Measurements from ENCODE around the gene GOLGA7B.

Gene GOLGA7B

GRCh38 chr10:97905276-97905675, 55.6 kb downstream of the GOLGA7B start:
- peaks cover 18% of the 10 kb centered on the region for H3K27me3 Mint-ChIP-seq
- no peak for DNase-seq
- H3K36me3 Mint-ChIP-seq (ENCODE audit: low read depth): no peaks in the 10 kb centered on the region
- no peak overlapping the region for H3K27ac Mint-ChIP-seq
- H3K4me1 Mint-ChIP-seq (ENCODE audit: low read depth): no peaks in the 10 kb centered on the region
- H3K4me3 Mint-ChIP-seq: no peak overlapping the region
- no peaks in the 10 kb centered on the region for H3K9me3 Mint-ChIP-seq

- peaks cover 18% of the 10 kb centered on the region for H3K27me3 Mint-ChIP-seq
- no peaks in the 10 kb centered on the region for H3K4me1 Mint-ChIP-seq (ENCODE audit: low read depth)
- no peaks in the 10 kb centered on the region for H3K36me3 Mint-ChIP-seq (ENCODE audit: low read depth)
- no peak overlapping the region for H3K27ac Mint-ChIP-seq
- H3K9me3 Mint-ChIP-seq: no peaks in the 10 kb centered on the region
- no peak overlapping the region for H3K4me3 Mint-ChIP-seq
- no peak for DNase-seq
Observed at GRCh38 chr10:97907211-97907610, 57.6 kb downstream of the GOLGA7B start.

GRCh38 chr10:97907830-97908229, 58.2 kb downstream of the GOLGA7B start:
- H3K4me1 Mint-ChIP-seq (ENCODE audit: low read depth): no peaks in the 10 kb centered on the region
- H3K27me3 Mint-ChIP-seq: peaks cover 18% of the 10 kb centered on the region
- no peaks in the 10 kb centered on the region for H3K36me3 Mint-ChIP-seq (ENCODE audit: low read depth)
- H3K27ac Mint-ChIP-seq: no peak overlapping the region
- no peak for DNase-seq
- no peaks in the 10 kb centered on the region for H3K9me3 Mint-ChIP-seq
- H3K4me3 Mint-ChIP-seq: no peak overlapping the region

GRCh38 chr10:97910661-97911060, 61.0 kb downstream of the GOLGA7B start:
- H3K4me3 Mint-ChIP-seq: no peak overlapping the region
- H3K4me1 Mint-ChIP-seq (ENCODE audit: low read depth): peaks cover 3% of the 10 kb centered on the region
- no peak for DNase-seq
- no peak overlapping the region for H3K27ac Mint-ChIP-seq
- peaks cover 9% of the 10 kb centered on the region for H3K27me3 Mint-ChIP-seq
- H3K9me3 Mint-ChIP-seq: no peaks in the 10 kb centered on the region
- no peaks in the 10 kb centered on the region for H3K36me3 Mint-ChIP-seq (ENCODE audit: low read depth)

- peaks cover 3% of the 10 kb centered on the region for H3K27me3 Mint-ChIP-seq
- no peaks in the 10 kb centered on the region for H3K36me3 Mint-ChIP-seq (ENCODE audit: low read depth)
- H3K27ac Mint-ChIP-seq: no peak overlapping the region
- H3K9me3 Mint-ChIP-seq: no peaks in the 10 kb centered on the region
- peaks cover 3% of the 10 kb centered on the region for H3K4me1 Mint-ChIP-seq (ENCODE audit: low read depth)
- no peak overlapping the region for H3K4me3 Mint-ChIP-seq
- no peak for DNase-seq
Observed at GRCh38 chr10:97911217-97911616, 61.6 kb downstream of the GOLGA7B start.

- no peaks in the 10 kb centered on the region for H3K36me3 Mint-ChIP-seq (ENCODE audit: low read depth)
- H3K4me1 Mint-ChIP-seq (ENCODE audit: low read depth): peaks cover 3% of the 10 kb centered on the region
- H3K9me3 Mint-ChIP-seq: no peaks in the 10 kb centered on the region
- peaks cover 7% of the 10 kb centered on the region for H3K27me3 Mint-ChIP-seq
- no peak overlapping the region for H3K4me3 Mint-ChIP-seq
- no peak overlapping the region for H3K27ac Mint-ChIP-seq
- DNase-seq: no peak
Observed at GRCh38 chr10:97913193-97913592, 63.5 kb downstream of the GOLGA7B start.

GRCh38 chr10:97913614-97914013, 64.0 kb downstream of the GOLGA7B start:
- DNase-seq: no peak
- H3K4me3 Mint-ChIP-seq: no peak overlapping the region
- no peaks in the 10 kb centered on the region for H3K36me3 Mint-ChIP-seq (ENCODE audit: low read depth)
- H3K9me3 Mint-ChIP-seq: no peaks in the 10 kb centered on the region
- H3K4me1 Mint-ChIP-seq (ENCODE audit: low read depth): peaks cover 3% of the 10 kb centered on the region
- no peak overlapping the region for H3K27ac Mint-ChIP-seq
- H3K27me3 Mint-ChIP-seq: peaks cover 8% of the 10 kb centered on the region

- Mint-ChIP-seq H3K4me3 (no peak overlapping the region), H3K27me3 (peaks cover 8% of the 10 kb centered on the region)
Observed at GRCh38 chr10:97914171-97914836, 64.7 kb downstream of the GOLGA7B start.

GRCh38 chr10:97914837-97915211, 65.2 kb downstream of the GOLGA7B start:
- H3K36me3 Mint-ChIP-seq (ENCODE audit: low read depth): no peaks in the 10 kb centered on the region
- H3K4me1 Mint-ChIP-seq (ENCODE audit: low read depth): peaks cover 6% of the 10 kb centered on the region
- no peak overlapping the region for H3K27ac Mint-ChIP-seq
- DNase-seq: peak; percentile 84
- peaks cover 8% of the 10 kb centered on the region for H3K27me3 Mint-ChIP-seq
- no peak overlapping the region for H3K4me3 Mint-ChIP-seq
- H3K9me3 Mint-ChIP-seq: no peaks in the 10 kb centered on the region

More at GRCh38 chr10:97914171-97914836, 64.7 kb downstream of the GOLGA7B start:
- DNase-seq: no peak
- H3K27ac Mint-ChIP-seq: no peak overlapping the region
- H3K36me3 Mint-ChIP-seq (ENCODE audit: low read depth): no peaks in the 10 kb centered on the region
- H3K9me3 Mint-ChIP-seq: no peaks in the 10 kb centered on the region
- peaks cover 6% of the 10 kb centered on the region for H3K4me1 Mint-ChIP-seq (ENCODE audit: low read depth)

GRCh38 chr10:97915346-97916131, 65.9 kb downstream of the GOLGA7B start:
- H3K9me3 Mint-ChIP-seq: no peaks in the 10 kb centered on the region
- peaks cover 8% of the 10 kb centered on the region for H3K27me3 Mint-ChIP-seq
- H3K4me1 Mint-ChIP-seq (ENCODE audit: low read depth): peaks cover 6% of the 10 kb centered on the region
- no peak overlapping the region for H3K4me3 Mint-ChIP-seq
- DNase-seq: no peak
- H3K36me3 Mint-ChIP-seq (ENCODE audit: low read depth): no peaks in the 10 kb centered on the region
- H3K27ac Mint-ChIP-seq: no peak overlapping the region

GRCh38 chr10:97916586-97916985, 66.9 kb downstream of the GOLGA7B start:
- no peaks in the 10 kb centered on the region for H3K36me3 Mint-ChIP-seq (ENCODE audit: low read depth)
- H3K4me1 Mint-ChIP-seq (ENCODE audit: low read depth): peaks cover 6% of the 10 kb centered on the region
- no peak for DNase-seq
- H3K27ac Mint-ChIP-seq: no peak overlapping the region
- H3K9me3 Mint-ChIP-seq: no peaks in the 10 kb centered on the region
- H3K27me3 Mint-ChIP-seq: peaks cover 8% of the 10 kb centered on the region
- H3K4me3 Mint-ChIP-seq: no peak overlapping the region

- H3K9me3 Mint-ChIP-seq: no peaks in the 10 kb centered on the region
- peaks cover 6% of the 10 kb centered on the region for H3K4me1 Mint-ChIP-seq (ENCODE audit: low read depth)
- no peak for DNase-seq
- H3K36me3 Mint-ChIP-seq (ENCODE audit: low read depth): no peaks in the 10 kb centered on the region
- H3K4me3 Mint-ChIP-seq: no peak overlapping the region
- no peak overlapping the region for H3K27ac Mint-ChIP-seq
- peaks cover 19% of the 10 kb centered on the region for H3K27me3 Mint-ChIP-seq
Observed at GRCh38 chr10:97919012-97919411, 69.4 kb downstream of the GOLGA7B start.

- no peaks in the 10 kb centered on the region for H3K36me3 Mint-ChIP-seq (ENCODE audit: low read depth)
- H3K27me3 Mint-ChIP-seq: peaks cover 36% of the 10 kb centered on the region
- H3K4me3 Mint-ChIP-seq: no peak overlapping the region
- H3K27ac Mint-ChIP-seq: no peak overlapping the region
- H3K4me1 Mint-ChIP-seq (ENCODE audit: low read depth): peaks cover 4% of the 10 kb centered on the region
- no peaks in the 10 kb centered on the region for H3K9me3 Mint-ChIP-seq
- DNase-seq: no peak
Observed at GRCh38 chr10:97920865-97921264, 71.2 kb downstream of the GOLGA7B start.

All from activated T-cell treated with anti-CD3 and anti-CD28 coated beads, Interleukin-2, amount 50 U/mL, for 24 hours (primary cell).